GM04504 (cell line): ENCODE measurements around the gene SCMH1.

Experiments used
- DNase-seq: peaks from one replicate; pipeline ENCODE4 v3.0.0-alpha.2; 2012; ENCODE audit warnings: low read depth

The SCMH1 gene

DNA sequence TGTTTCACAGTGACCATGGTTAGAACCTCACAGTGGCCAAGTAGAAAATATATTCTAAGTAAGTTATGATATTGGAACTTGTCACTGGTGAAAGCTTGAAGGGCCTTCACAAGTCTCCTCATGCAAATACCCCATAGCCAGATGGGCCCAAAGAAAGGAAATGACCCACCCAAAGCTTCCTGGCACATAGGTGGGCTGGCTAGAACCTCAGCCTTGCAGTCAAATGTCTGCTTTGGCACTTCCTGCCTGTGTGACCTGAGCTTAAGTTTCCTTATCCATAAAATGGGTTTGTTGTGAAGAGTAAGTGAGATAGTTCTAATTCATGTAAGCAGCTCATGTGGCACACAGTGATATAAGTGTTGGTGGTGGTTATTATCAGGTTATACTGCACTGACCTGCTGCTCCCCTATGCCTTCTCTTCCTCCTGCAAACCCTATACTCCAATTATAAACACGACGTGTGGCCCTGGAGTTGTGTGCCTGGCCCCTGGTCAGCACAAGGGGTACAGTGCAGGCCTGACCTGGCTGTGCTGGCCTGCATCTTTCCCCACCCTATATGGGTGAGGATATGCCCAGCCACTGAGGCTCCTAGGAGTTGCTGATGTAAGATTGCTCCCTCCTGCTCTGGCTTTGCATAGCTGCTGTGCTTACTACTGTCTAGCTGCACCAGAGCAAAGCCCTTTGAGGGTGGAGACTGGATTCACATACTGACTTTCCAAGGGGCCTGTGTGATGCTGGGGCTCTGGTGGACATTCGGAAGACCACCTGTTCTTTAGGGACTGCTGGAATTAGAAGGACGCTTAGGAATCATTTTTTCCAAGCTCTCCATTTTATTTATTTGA is 215.9 kb downstream of the SCMH1 start:
- no peak for DNase-seq

DNA sequence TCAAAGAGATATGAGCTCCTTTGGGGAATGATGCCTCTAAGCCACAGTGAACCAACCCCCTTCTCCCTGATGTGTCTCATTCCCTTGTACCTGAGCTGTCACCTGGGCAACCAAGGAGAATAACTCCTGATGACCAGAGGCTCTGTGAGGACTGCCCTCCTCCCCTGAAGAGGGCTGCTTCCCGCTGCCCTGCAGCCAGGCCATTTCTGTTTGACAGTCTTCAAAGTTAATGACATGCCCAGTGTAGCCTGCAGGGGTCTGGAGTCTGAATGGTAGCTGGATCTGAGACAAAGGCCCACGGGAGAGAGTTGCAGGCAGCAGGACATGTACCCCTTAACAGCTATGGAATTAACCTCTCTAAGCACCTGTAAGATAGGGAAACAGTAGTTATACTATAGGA is 217.2 kb downstream of the SCMH1 start:
- DNase-seq, result no peak

DNA sequence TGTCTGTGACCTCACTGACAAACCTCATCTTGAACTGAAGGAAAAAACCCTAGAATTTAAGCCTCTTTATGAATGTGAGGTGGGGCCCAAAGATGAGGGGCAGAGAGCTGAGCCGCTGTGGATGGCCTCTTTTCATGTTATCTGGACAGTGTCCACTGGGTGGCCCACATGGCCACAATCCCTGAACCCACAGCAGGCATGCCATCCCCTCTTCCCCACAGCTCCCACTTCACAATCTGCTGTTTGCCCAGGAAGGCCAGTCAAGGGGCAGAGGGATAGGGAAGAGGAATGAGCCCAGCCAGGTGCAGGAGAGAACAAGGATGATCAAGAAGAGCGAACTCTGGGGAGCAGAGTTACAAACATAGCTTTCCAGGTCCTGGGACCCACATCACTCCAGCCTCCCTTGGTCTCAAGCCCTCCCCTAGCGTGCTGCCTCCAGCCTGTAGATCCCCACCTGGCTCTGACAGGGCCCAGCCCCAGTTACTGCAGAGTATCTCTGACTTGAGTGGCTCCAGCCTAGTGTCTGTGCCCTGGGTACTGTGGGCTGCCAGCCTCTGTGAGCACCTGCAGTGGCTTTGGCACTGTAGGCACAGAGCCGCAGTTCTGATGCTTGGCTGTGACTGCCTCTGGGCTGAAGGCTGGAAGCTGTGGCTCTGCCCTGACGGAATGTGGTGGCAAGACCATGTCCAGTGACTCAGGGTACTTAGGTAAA is 218.7 kb downstream of the SCMH1 start:
- DNase-seq, result no peak

DNA sequence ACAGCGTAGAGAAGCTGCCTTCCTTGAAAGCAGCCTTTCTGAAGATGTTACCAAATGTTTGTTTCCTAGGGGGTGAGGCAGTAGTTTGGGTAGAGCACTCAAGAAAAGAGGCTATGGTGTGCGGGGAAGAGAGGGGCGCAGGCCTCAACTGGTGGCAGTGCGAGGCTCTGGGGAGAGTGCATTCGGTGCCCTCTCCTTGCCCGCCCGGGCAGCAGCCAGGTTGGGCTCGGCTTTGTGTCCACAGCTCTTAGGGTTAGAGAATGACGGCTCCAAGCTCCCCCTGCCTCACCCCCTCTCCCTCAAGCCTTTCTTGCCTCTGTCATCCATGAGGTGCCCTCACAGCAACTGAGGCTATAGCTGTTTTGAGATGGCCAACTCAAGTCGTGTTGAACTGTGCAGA is 219.7 kb downstream of the SCMH1 start:
- no peak for DNase-seq

DNA sequence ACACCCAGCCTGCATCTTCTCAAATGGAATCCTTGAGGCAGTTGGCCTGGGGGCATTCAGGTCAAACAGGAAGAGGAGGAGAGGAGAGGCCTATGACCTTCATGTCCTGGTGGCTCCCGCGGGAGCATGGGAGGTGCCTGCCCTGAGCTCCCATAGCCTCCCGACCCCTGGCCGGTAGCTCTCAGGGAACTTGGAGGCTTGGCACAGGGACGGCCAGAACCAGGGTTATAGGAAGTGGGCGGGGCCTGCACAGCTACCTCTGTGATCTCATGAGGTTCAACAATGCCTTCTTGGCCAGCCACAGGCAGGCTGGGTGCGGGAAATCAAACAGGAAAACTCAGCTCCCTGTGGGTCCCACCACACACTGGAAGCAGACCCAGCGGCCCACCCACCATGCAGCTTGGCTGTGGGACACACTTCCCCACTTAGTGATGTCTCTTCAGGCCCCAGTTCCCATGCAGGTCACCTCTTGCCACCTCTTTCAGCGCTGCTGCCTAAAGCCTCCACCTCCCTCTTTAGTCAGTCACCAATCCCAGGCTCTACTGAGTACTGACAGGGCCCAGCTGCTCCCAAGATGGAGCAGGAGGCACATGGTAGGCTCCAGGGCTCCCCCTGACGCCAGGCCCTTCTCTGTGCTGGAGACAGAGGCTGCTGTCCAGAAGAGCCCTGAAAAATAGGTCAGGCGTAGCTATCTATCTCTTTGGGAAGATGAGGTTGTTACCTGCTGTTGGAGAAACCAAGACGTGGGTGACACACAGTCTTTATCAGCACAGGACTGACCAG is 220.4 kb downstream of the SCMH1 start, which contains the start of gene SLFNL1:
TSS of gene SLFNL1 (minus strand) at position 200 of the 783 bp plus-strand sequence. CDS start 1,065 bp downstream, outside the sequence.
- DNase-seq, result no peak

DNA sequence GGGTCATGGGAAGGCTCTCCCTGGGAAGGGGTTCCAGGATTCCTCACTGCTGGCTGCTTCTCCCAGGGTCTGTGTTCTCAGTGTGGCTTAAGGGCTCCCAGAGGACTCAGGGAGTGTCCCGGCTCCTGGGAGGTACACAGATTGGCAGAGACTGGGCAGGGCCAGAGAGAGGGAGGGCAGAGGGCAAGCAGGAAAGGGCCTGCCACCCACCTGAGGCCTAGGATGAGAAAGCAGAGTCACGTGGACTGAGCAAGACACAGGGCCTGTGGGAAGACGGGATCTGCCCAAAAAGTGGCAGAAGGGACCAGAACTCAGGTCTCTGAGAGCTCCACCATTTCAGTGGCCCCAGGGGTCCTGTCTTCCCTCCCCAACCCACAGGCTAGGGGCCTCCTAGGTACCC is 221.5 kb downstream of the SCMH1 start:
- no peak for DNase-seq

DNA sequence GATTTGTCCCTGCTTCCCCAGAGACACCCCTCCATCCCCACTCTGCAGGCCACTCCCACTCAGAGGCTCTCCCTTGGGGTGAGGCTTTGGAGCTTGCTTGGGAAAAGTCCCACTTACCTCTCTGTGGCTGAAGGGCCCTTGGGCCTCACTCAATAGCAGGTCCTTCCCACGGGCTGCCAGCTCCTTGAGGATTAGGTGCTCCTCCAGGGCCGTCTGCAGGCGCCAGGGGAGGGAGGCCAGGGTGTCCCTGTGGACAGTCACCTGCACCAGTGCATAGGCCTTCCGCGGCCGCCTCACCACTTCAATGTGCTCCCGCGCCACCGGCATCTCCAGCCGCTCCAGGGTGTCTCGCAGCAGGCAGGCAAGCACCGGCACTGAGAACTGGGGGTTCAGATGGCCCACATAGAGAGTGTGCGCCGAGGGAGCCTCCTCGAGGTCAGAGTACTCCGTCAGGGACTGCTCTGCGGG is 222.0 kb downstream of the SCMH1 start:
- DNase-seq, result no peak

DNA sequence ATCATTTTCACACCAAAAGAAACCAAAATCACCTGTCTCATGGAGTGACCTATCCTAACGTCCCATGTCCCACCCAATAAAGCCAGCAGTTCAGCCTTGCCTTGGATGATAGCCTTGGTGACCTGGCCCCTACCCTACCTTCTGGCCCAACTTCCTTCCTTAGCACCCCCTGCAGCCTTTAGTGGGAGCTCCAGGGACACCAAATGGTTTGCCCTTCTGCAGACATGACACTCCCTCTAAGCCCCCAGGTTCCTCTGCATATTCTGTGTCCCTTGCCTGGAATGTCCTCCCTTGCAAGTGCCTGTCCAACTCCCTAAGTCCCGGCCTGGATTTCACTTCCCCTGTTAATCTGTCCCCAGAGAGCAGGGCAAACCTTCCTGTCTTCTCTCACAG is 222.8 kb downstream of the SCMH1 start:
- DNase-seq, result no peak

DNA sequence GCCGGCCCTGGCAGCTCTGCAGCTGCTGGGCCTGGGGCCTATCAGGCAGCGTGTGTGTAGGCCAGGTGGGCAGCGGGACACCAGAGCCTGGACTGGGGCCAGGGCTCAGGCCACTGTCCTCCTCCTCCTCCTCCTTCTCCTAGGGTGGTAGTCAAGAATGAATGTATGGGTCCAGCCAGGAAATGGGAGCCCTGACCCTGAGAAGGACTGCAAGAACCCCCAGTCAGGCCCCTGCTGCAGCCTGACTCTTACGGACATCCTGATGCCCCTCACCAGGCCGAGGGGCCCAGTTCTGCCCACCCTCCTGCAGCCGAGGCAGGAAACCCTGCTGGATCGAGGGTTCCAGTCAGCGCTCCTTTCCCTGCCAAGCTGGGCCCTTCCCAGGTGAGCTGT is 224.1 kb downstream of the SCMH1 start:
- no peak for DNase-seq

DNA sequence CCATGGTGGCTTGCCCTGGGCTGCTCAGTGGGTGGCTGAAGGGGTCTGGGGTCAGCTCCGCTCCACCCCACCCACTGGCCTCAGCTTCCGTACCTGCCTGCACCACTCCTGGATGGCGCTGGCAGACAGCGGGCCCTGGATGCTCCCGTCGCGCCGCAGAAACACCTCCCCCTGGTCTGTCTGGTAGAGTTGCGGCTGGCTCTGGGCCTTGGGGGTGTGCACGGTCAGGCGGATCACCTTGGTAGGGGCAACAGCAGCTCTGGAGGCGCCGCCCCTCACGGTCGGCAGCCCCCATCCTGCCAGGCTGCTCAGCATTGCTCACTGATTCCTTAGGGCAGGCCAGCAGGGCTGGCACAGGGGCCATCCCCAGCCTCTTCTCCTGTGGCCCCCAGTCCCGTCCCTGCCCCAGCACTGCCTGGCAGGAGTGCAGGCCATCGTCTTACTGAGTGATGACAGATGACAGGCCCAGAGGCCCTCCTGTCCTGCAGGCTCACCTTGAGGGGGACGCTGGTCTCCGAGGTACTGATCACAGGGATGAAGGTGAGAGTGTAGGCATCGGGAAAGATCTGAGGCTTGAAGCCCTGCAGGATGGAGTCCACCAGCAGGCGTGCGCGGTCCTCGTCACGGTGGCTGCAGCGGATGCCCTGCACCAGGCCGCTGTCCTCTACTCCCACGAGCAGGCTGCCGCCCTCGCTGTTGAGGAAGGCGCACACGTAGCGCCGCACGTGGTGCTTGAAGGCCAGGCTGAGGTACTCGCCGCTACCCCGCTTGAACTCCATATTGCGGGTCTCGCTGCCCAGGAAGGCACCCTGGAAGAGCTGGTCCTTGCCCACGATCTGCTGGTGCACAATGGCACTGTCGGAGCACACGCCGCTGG is 224.7 kb downstream of the SCMH1 start:
- DNase-seq, result no peak

DNA sequence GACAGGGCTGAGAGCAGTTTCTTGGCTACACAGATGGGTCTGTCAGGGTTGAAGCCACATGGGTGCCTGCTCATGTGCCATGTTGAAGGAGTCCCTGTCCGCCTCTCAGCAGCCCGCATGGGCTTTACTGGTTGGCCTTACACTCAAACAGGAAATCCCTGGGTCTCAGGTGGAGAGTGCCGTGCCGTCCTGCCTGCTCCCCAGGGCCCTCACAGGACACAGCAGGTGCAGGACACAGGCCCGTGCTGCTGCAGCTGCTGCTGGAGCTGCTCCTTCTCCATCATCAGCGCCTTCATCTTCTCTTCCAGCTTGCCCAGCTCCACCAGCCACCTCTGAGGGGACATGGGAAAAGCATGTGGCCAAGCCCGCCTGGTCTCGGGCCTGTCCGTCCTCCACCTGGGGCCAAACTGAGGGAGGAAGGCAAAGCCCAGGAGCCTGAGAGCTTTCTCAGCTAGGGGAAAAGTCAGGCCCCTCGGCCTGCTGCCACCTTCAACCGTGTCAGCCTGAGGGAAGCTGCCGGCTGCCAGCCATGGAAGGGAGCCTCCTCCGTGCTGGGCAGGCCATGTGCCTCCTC is 226.1 kb downstream of the SCMH1 start:
- no peak for DNase-seq

DNA sequence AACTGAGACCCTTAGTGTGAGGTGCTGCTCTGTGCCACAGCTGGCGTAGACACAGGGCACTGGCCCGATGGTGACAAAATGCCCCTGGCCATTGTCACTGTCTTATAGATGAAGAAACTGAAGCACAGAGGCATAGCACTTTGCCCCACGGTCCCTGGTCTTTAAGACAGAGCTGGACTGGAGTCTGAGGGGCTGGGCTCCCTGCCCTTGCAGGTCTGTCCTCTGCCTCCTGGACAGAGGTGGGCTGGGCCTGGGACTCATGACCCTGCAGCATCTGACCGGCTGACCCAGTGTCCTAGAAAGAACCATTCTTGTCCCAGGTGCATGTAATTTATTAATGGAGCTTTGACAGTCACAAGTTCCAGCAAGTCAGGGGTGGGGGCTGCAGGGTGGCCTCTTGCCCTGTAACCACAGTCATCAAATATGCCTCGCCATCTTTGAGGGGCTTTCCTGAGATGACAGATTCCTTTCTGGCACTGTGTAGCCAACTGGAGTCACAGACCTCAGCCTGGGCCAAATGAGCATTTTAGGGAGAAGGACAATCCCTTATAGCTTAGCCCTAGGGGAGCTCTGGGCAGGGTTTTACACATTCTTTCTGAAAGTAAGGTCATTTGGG is 226.7 kb downstream of the SCMH1 start:
- no peak for DNase-seq

DNA sequence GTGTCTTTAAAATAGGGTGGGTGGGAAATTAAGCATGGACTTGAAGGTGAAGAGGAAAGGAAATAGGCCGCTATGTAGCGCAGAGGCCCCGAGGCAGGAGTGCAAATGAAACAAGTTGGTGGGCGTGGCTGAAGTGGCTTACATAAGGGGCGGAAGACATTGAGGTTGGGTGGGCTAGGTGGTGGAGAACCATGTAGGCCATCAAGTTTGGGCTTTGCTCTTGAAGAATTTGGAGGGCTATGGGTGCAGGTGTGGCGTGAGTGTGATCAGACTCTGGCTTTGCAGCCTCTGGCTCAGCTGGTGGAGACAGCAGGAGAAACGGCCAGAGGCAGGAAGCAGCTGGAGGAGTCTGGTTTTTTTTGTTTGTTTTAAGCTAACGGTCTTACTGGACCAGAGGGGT is 227.2 kb downstream of the SCMH1 start:
- no peak for DNase-seq

DNA sequence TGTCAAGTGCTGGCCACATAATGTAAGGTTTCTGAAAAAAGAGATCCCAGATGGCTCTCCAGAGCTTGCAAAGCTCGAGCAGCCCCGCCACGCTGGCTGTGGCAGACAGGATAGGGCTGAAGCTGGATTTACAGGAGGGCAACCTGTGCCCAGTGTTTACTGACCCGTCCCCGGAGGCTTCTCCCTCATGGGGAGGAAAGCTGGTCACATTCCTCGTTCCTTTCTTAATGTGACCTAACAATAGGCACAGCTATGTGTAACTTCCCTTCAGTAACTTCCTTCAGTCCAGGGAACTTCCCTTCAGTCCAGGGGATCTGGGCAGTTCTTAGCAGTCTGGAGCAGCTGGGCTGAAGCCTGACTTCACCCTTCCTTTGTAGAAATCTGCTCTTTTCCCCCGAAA is 228.3 kb downstream of the SCMH1 start:
- DNase-seq, result no peak

DNA sequence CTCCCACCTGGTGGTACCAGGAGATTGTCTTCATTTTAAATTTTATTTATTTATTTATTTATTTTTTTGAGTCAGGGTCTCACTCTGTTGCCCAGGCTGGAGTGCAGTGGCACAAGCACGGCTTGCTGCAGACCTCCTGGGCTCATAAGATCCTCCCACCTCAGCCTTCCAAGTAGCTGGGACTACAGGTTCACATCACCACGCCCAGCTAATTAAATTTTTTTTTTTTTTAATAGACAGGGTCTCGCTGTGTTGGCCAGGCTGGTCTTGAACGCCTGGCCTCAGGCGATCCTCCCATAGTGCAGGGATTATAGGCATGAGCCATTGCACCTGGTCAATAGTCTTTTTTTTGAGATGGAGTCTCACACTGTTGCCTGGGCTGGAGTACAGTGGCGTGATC is 229.1 kb downstream of the SCMH1 start:
- DNase-seq, result no peak

DNA sequence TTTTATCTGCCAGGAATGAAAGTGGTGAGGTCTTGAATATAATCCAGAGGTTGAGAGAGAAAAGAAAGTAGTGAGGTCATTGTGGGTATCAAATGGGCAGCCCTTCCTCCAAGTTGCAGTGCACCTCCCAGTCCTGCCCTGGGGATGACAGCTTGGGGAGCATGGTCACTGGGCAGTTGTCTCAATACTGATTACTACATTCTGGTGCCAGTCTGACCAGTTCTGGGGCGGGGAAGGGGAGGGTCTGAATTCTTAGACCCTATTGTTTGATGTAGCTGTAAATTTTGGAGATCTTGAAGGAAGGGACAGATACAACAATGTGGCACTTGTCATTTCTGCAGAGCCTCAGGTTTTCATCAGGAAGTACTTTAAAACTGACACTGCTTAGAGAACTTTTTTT is 231.8 kb downstream of the SCMH1 start:
- DNase-seq, result no peak

DNA sequence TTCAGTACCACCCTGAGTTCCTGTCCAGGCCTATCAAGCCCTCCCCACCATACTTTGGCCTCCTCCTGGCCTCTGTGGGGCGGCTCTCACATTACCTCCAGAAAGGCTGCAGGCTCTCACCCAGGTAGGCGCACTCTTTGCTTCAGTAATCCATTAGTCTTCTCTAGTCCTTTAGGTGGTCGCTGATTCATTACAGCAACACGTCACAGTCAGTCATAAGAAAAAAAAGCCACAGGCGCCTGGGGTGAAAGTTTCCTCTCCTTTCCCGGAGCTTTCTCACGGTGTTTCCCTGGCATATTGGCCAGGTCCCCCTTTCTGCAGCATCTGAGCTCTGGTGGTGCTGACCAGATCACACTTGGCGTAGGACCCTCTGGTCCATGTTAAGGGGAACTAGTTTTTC is 232.6 kb downstream of the SCMH1 start:
- DNase-seq, result no peak

DNA sequence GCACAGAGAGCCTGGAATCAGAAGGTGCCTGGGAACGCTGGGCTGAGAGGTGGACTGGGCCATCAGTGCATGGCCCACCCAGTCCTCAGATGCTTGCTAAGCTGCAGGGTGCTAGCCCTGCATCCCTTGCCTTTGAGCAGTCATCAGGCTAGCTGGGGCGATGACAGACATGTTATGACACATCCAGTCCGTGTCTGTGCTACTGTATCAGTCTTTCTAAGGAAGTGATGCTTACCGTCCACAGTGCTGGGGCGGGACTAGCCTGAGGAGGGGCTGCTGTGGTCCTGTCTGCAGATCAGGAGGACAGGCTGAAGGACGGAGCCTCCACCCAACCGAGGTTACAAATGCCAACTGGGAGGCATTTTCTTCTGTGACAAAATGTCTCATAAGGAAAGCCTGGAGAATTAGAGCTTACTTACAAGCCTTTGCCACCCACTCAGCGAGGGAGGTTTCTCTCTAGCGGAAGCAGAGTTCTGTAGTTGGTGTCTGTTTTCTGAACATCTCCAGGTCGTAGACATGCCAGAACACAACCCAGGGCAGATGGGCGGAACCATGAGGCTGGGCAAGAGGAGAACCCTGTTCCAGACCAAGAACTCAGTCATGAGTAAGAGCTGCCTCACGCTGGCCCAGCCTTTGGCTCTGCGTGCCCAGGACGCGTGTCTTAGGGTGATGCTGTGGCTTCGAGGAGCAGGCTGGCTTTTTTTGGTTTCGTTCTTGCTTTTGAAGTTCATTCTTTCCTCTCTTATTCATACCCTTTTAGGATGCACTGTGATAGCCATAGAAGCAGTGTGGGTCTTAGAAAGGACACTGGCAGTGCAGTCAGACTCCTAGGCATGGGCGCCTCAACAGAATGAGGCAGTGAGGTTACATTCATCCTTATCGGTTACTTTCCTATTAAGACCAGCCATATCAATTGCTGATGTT is 234.9 kb downstream of the SCMH1 start:
- no peak for DNase-seq

DNA sequence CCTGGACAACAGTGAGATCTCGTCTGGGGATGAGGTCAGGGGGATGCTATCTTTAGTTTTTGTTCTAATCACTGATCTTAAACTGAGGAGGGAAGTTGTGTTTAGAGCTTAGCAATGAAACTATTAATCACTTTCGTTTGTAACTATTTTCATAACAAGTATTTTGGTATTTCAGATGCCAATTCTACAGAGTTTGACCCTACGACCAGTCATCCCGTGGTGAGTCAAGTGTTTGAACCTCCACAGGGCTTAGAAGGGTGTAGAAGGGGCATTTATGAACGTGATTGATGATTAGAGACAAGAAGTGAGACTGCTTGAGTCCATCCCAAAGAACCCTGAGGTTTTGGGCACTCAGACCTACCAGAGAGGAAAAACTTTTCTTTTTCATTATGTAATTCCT is 236.2 kb downstream of the SCMH1 start:
- no peak for DNase-seq
